MM.1S (cell line): ENCODE results near the gene CDYL.

Source experiments
- EZH2 ChIP-seq: fragments of 300-600 bp; sonication (generic); optimal IDR thresholded peaks from 2 replicates; pipeline ENCODE3; 2017; ENCODE audit warnings: low read depth, mild to moderate bottlenecking, antibody characterized with exemption, low read length, mixed read lengths
- EZH2phosphoT487 ChIP-seq: fragments of 300-600 bp; sonication (generic); IDR thresholded peaks from 2 replicates; pipeline ENCODE4 v1.6.1; 2018; ENCODE audit warnings: antibody characterized with exemption, low read length
- TF ChIP-seq, protein P1 (sequence below): fragments of 300-600 bp; sonication (generic); IDR thresholded peaks from 2 replicates; pipeline ENCODE4 v1.5.1; 2016; ENCODE audit warnings: antibody characterized with exemption, low read length, mixed read lengths

DNA sequence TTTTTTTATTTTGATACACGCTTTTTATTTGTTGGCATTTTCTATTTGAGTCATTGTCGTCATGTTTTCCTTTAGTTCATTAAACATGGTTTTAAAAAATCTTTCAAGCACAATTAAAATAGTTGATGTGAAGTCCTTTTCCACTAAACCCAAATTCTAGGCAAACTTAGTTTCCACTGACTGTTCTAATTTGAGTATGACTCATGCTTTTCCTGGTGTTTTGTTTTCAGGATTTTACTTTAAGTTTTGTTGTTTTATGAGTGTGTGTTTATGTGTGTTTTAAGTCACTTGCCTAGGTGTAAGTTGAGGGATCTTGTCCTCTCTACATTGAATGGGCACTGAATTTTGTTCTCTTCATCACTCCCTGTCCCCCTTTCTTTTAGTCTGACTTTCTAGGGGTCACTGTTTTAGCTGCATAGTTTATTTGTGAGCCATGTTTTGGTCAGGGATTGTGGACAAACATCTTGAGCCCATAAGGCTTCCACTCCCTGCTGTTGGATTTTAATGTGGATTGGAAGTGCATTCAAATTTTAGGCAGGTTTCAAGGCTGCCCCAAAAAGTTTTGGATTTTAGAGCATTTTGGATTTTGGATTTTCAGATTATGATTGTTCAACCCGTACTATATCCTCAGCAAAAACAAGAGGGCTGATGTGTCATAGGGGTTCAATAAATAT, 94.8 kb downstream of the CDYL start:
- TF ChIP-seq EZH2phosphoT487 (no peak), EZH2 (no peak)
- TF ChIP-seq, protein P1, sequence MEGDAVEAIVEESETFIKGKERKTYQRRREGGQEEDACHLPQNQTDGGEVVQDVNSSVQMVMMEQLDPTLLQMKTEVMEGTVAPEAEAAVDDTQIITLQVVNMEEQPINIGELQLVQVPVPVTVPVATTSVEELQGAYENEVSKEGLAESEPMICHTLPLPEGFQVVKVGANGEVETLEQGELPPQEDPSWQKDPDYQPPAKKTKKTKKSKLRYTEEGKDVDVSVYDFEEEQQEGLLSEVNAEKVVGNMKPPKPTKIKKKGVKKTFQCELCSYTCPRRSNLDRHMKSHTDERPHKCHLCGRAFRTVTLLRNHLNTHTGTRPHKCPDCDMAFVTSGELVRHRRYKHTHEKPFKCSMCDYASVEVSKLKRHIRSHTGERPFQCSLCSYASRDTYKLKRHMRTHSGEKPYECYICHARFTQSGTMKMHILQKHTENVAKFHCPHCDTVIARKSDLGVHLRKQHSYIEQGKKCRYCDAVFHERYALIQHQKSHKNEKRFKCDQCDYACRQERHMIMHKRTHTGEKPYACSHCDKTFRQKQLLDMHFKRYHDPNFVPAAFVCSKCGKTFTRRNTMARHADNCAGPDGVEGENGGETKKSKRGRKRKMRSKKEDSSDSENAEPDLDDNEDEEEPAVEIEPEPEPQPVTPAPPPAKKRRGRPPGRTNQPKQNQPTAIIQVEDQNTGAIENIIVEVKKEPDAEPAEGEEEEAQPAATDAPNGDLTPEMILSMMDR = no peak
